ENCODE measurements around the gene LAYN.

- TF ChIP-seq EZH2 (IDR thresholded peaks at IDR 0.05; ENCODE audit: borderline replicate concordance, low read depth, low read length, severe bottlenecking) (no peak), CTCF (IDR thresholded peaks at IDR 0.05; ENCODE audit: extremely low read depth in 1 of 2, insufficient read depth in 1 of 2, low read depth in 1 of 2, low read length in 2 of 2) (peak; percentile 38 to 49), MAX (IDR thresholded peaks at IDR 0.05; ENCODE audit: insufficient read depth, insufficient read length) (no peak), POLR2A (IDR thresholded peaks at IDR 0.05; ENCODE audit: low read depth, low read length) (no peak), POLR2AphosphoS5 (IDR thresholded peaks at IDR 0.05; ENCODE audit: insufficient read depth, low read depth, low read length) (no peak), FOS (IDR thresholded peaks at IDR 0.05; ENCODE audit: borderline replicate concordance, insufficient read depth, low read length) (no peak)
These were observed 45.9 kb downstream of the LAYN start for GRCh38 chr11:111586388-111586831.
